HUES64 (cell line): Measurements from ENCODE around the gene A4GNT.

Experiments used
- H3K27ac ChIP-seq: 2 replicates; pipeline ENCODE4 v1.7.0; 2013; ENCODE audit warnings: low read depth, low read length, inconsistent platforms
- H3K27me3 ChIP-seq: 2 replicates; pipeline ENCODE4 v1.6.1; 2013; ENCODE audit warnings: mild to moderate bottlenecking, low read length; ENCODE audit not compliant: insufficient read depth
- H3K36me3 ChIP-seq: 2 replicates; pipeline ENCODE4 v1.6.1; 2013; ENCODE audit warnings: mild to moderate bottlenecking, low read length; ENCODE audit not compliant: insufficient read depth
- H3K4me1 ChIP-seq: 2 replicates; pipeline ENCODE4 v1.6.1; 2013; ENCODE audit warnings: mild to moderate bottlenecking, low read length, moderate library complexity; ENCODE audit not compliant: insufficient read depth
- H3K4me3 ChIP-seq: 2 replicates; pipeline ENCODE4 v1.5.1; 2013; ENCODE audit warnings: mild to moderate bottlenecking, low read length, moderate library complexity
- H3K9ac ChIP-seq: 2 replicates; pipeline ENCODE4 v1.6.1; 2013; ENCODE audit warnings: mild to moderate bottlenecking, low read depth, low read length
- H3K9me3 ChIP-seq: 2 replicates; pipeline ENCODE4 v1.6.1; 2013; ENCODE audit warnings: low read depth, low read length; ENCODE audit not compliant: insufficient read depth
- WGBS: fragments of 150-250, 120-280 bp; methylation state at CpG from one replicate; pipeline ENCODE4 v1.1.7; 2013; ENCODE audit warnings: missing lambda C conversion rate; 5-methylcytosine and 5-hydroxymethylcytosine counted together

Gene A4GNT

DNA sequence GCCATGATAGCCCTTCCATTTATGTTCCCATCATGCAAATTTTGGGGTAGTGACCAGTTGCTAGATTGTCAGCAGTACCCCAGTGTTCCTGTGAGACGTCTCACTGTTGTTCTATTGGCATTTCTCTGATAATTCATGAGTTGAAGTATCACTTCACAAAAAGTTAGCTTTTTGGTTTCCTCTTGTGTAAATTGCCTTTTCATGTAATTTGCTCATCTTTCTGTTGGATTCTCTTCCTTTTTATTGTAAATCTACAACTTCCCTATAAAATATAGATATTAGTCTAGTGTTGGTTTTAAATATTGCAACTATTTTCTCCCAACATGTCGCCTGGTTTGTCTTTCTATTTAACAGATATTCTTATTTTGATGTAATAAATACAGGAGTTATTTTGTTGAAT is 7.5 kb upstream of the A4GNT start:
- Histone ChIP-seq H3K4me3 (no peak overlapping the region), H3K4me1 (no peaks in the 10 kb centered on the region), H3K27ac (no peak overlapping the region), H3K27me3 (no peaks in the 10 kb centered on the region), H3K9ac (no peak overlapping the region), H3K9me3 (no peaks in the 10 kb centered on the region), H3K36me3 (no peaks in the 10 kb centered on the region)
- 90% methylated on average over 1 of the region's 2 CpGs for WGBS

GRCh38 chr3:138137861-138138260 is 5.7 kb upstream of the A4GNT start:
- Histone ChIP-seq H3K9me3 (no peaks in the 10 kb centered on the region), H3K27ac (no peak overlapping the region), H3K36me3 (no peaks in the 10 kb centered on the region), H3K4me3 (no peak overlapping the region), H3K9ac (no peak overlapping the region), H3K4me1 (no peaks in the 10 kb centered on the region), H3K27me3 (no peaks in the 10 kb centered on the region)
- 90% methylated on average over 2 of the region's 2 CpGs for WGBS

DNA sequence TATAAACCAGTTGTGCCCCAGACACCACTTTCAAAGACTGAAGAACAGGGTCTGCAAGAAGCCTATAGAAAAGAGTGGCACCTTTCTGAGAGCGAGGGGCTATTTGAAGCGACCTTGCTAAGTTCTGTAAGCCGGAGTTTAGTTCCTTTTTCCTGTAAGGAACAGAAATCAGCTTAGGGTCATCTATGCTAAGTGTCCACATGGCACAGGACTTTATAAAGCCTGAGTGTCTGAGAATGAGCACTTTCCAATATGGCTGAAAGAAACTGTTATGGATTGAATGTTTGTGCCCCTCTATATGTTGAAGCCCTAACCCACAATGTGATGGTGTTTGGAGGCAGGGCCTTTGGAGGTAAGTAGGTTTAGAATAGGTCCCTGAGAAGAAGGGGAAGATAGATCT is 4.0 kb upstream of the A4GNT start:
- H3K9ac ChIP-seq: no peak overlapping the region
- no peaks in the 10 kb centered on the region for H3K9me3 ChIP-seq
- H3K27me3 ChIP-seq: no peaks in the 10 kb centered on the region
- H3K4me3 ChIP-seq: no peak overlapping the region
- no peaks in the 10 kb centered on the region for H3K36me3 ChIP-seq
- H3K4me1 ChIP-seq: no peaks in the 10 kb centered on the region
- no peak overlapping the region for H3K27ac ChIP-seq
- 90% methylated on average over 3 of the region's 3 CpGs for WGBS

- WGBS: 89% methylated on average over 1 of the region's 2 CpGs
- no peak overlapping the region for H3K27ac ChIP-seq
Observed at GRCh38 chr3:138135833-138136194, 3.6 kb upstream of the A4GNT start.

GRCh38 chr3:138135146-138135832 is 3.1 kb upstream of the A4GNT start:
- H3K27me3 ChIP-seq: no peaks in the 10 kb centered on the region
- no peaks in the 10 kb centered on the region for H3K4me1 ChIP-seq
- no peak overlapping the region for H3K27ac ChIP-seq
- no peak overlapping the region for H3K4me3 ChIP-seq
- H3K9ac ChIP-seq: no peak overlapping the region
- H3K36me3 ChIP-seq: no peaks in the 10 kb centered on the region
- WGBS: 90% methylated on average over 3 of the region's 3 CpGs
- no peaks in the 10 kb centered on the region for H3K9me3 ChIP-seq

More at GRCh38 chr3:138135833-138136194, 3.6 kb upstream of the A4GNT start:
- Histone ChIP-seq H3K36me3 (no peaks in the 10 kb centered on the region), H3K9ac (no peak overlapping the region), H3K4me1 (no peaks in the 10 kb centered on the region), H3K27me3 (no peaks in the 10 kb centered on the region), H3K9me3 (no peaks in the 10 kb centered on the region), H3K4me3 (no peak overlapping the region)

DNA sequence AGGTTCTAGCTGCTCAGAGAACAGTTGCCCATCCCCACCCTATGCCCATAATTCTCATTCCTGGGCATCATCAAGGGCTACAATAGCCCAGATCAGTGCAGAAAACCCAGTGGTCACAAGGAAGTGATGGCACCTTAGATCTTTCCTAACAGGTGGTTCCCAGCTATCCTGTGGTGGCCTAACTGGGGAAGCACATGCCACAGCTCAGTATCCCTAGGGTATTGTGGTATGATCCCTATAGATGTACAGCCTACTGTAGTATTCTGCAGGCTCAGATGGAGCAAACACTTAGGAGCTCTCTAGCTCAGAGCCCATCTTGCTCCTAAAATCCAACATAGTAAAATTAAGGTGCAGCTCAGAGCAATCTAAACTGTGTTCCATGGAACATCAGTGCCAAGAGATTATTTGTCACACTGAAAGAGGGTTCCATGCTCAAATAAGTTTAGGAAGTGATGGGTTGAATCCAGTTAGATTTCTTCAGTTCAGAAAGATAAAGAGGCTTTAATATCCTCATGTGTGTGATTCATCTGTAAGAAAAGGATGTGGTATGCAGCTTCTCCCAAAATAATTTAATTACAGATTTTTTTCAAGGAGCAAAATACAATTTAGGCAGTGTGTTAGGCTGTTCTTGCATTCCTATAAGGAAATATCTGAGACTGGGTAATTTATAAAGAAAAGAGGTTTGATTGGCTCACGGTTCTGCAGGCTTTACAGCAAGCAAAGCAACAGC is 4.4 kb downstream of the A4GNT start:
- WGBS: 90% methylated on average over 1 of the region's 1 CpG

GRCh38 chr3:138125548-138126221 is 6.5 kb downstream of the A4GNT start:
- WGBS: 80% methylated on average over 5 of the region's 5 CpGs
- Histone ChIP-seq H3K9ac (no peak overlapping the region), H3K9me3 (peaks cover 7% of the 10 kb centered on the region; the same call in 1 of the 2 replicates), H3K36me3 (no peaks in the 10 kb centered on the region), H3K4me1 (no peaks in the 10 kb centered on the region), H3K27ac (no peak overlapping the region), H3K4me3 (no peak overlapping the region), H3K27me3 (no peaks in the 10 kb centered on the region)

More for the DNA sequence above, 4.4 kb downstream of the A4GNT start:
- H3K9ac ChIP-seq: no peak overlapping the region
- no peaks in the 10 kb centered on the region for H3K36me3 ChIP-seq
- peaks cover 7% of the 10 kb centered on the region; the same call in 1 of the 2 replicates for H3K9me3 ChIP-seq
- H3K27me3 ChIP-seq: no peaks in the 10 kb centered on the region
- H3K4me1 ChIP-seq: no peaks in the 10 kb centered on the region
- no peak overlapping the region for H3K4me3 ChIP-seq
- H3K27ac ChIP-seq: no peak overlapping the region

- H3K4me1 ChIP-seq: no peaks in the 10 kb centered on the region
- H3K27me3 ChIP-seq: no peaks in the 10 kb centered on the region
- no peak overlapping the region for H3K9ac ChIP-seq
- H3K4me3 ChIP-seq: no peak overlapping the region
- WGBS: 82% methylated on average over 9 of the region's 10 CpGs
- peaks cover 7% of the 10 kb centered on the region; the same call in 1 of the 2 replicates for H3K9me3 ChIP-seq
- H3K36me3 ChIP-seq: no peaks in the 10 kb centered on the region
- H3K27ac ChIP-seq: no peak overlapping the region
Observed at GRCh38 chr3:138124706-138125355, 7.4 kb downstream of the A4GNT start.

DNA sequence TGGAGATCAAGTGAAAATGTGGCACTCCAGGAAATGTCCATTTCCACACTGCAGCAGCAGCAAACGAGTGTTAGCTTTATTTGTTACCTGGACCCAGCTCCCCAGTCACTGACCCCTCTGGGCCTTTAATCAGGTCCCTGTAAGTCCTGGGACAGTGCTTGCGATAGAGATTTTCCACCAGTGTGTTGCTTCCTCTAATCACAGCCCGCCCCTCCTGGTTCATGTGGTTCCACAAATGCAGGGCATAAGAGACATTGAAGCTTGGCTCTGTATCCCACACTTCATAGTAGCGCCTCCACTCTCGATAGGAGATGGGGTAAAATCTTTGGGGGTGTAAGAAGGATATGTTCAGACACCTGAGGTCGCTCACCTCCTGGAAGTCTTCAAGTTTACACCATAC is 8.0 kb downstream of the A4GNT start:
- Histone ChIP-seq H3K27ac (no peak overlapping the region), H3K4me1 (no peaks in the 10 kb centered on the region), H3K27me3 (no peaks in the 10 kb centered on the region), H3K36me3 (no peaks in the 10 kb centered on the region), H3K9ac (no peak overlapping the region), H3K9me3 (peaks cover 7% of the 10 kb centered on the region; the same call in 1 of the 2 replicates), H3K4me3 (no peak overlapping the region)
- 94% methylated on average over 3 of the region's 6 CpGs for WGBS

GRCh38 chr3:138119423-138119766 is 12.8 kb downstream of the A4GNT start:
- H3K4me1 ChIP-seq: no peaks in the 10 kb centered on the region; the same call in 1 of the 2 replicates
- H3K36me3 ChIP-seq: no peaks in the 10 kb centered on the region
- no peak overlapping the region for H3K27ac ChIP-seq
- WGBS: 87% methylated on average over 3 of the region's 4 CpGs
- no peak overlapping the region for H3K4me3 ChIP-seq
- no peak overlapping the region for H3K9ac ChIP-seq
- H3K27me3 ChIP-seq: no peaks in the 10 kb centered on the region
- H3K9me3 ChIP-seq: peaks cover 7% of the 10 kb centered on the region; the same call in 1 of the 2 replicates
